K562 (cell line): ENCODE measurements around the gene G2E3. TPM values are rescaled to one million over a fixed set of nuclear protein-coding genes. Genes with fewer than 3 reads are reported as not detected.

Experiments used
- ATAC-seq: fragments of 200-7000 bp; cut with Tn5 transposase; 3 replicates; pipeline ENCODE4 v1.9.1; 2020; ENCODE audit warnings: moderate library complexity
- BruUV-seq: library from RNA; stranded (reverse); fragments of 400-500 nt; replicated peaks from 2 replicates; lab custom pipeline; 2021; lab: Mats Ljungman, UMichigan
- CTCF ChIA-PET: fragments of 300-600 bp; formaldehyde crosslinking; extraction: SDS; loops from one replicate; lab custom pipeline; 2021; ENCODE audit warnings: low intra/inter-chr PET ratio; lab: Yijun Ruan, JAX
- POLR2A ChIA-PET: fragments of 300-600, 350-650 bp; sonication (Branson Sonifier 250); formaldehyde crosslinking; extraction: SDS; loops from one replicate; lab custom pipeline; 2021; ENCODE audit warnings: antibody characterized with exemption, inconsistent platforms; lab: Yijun Ruan, JAX
- DNase-seq, 4 experiments: peaks; one replicate each; pipeline versions ENCODE4 v3.0.0 to v3.0.0-alpha.2; 2011 to 2018; ENCODE audit warnings: low spot score in 3 of 4, mixed read lengths in 3 of 4; ENCODE audit errors: extremely low read depth in 1 of 4
- FAIRE-seq: peaks from 2 replicates; lab custom pipeline; 2011; peaks lifted over from hg19 to GRCh38; lab: Jason Lieb, UNC
- H2AFZ ChIP-seq: 2 replicates; pipeline ENCODE4 v1.6.0; 2011; ENCODE audit warnings: low read depth, low read length, control low read depth, inconsistent platforms
- H3K27ac ChIP-seq: fragments of 200-600 bp; 3 replicates; pipeline ENCODE4 v1.8.0; 2011; ENCODE audit warnings: low read depth, mild to moderate bottlenecking, control low read depth, inconsistent platforms, low read length, moderate library complexity, mixed read lengths; ENCODE audit errors: extremely low read depth
- H3K27me3 ChIP-seq, 2 experiments: fragments of 300-600 bp in 1 of 2; 2 replicates in 1 of 2; 3 replicates in 1 of 2; pipeline versions ENCODE4 v1.6.0 to v1.8.0; 2011; ENCODE audit warnings: inconsistent platforms in 2 of 2, low read length in 2 of 2, mild to moderate bottlenecking in 1 of 2, mixed read lengths in 1 of 2, moderate library complexity in 1 of 2; ENCODE audit not compliant: control insufficient read depth in 2 of 2, insufficient read depth in 2 of 2
- H3K36me3 ChIP-seq: fragments of 300-600 bp; 3 replicates; pipeline ENCODE4 v1.8.0; 2011; ENCODE audit warnings: mild to moderate bottlenecking, low read length, inconsistent platforms; ENCODE audit not compliant: control insufficient read depth, insufficient read depth
- H3K4me1 ChIP-seq, 2 experiments: fragments of 200-600 bp in 1 of 2; replicated peaks in 1 of 2; 2 replicates in 1 of 2; 3 replicates in 1 of 2; pipeline versions ENCODE4 v1.5.1 to v1.8.0; 2011; ENCODE audit warnings: inconsistent platforms in 2 of 2, low read length in 2 of 2, mild to moderate bottlenecking in 1 of 2, mixed read lengths in 1 of 2, moderate library complexity in 1 of 2; ENCODE audit not compliant: control insufficient read depth in 2 of 2, insufficient read depth in 2 of 2
- H3K4me2 ChIP-seq: 2 replicates; pipeline ENCODE4 v1.6.1; 2011; ENCODE audit warnings: low read length, control low read depth, inconsistent platforms, mixed read lengths; ENCODE audit not compliant: insufficient read depth
- H3K4me3 ChIP-seq: fragments of 200-600 bp; sonication (generic), shearing (Covaris generic); 2 replicates; pipeline ENCODE4 v1.5.1; 2016; ENCODE audit warnings: control low read depth, inconsistent platforms
- H3K79me2 ChIP-seq: fragments of 200-600 bp; 3 replicates; pipeline ENCODE4 v1.8.0; 2011; ENCODE audit warnings: low read length, inconsistent platforms; ENCODE audit not compliant: control insufficient read depth, insufficient read depth
- H3K9ac ChIP-seq, 2 experiments: 2 replicates each; pipeline versions ENCODE4 v1.6.0 to v1.6.1; 2011; ENCODE audit warnings: low read depth in 2 of 2, low read length in 2 of 2, control low read depth in 1 of 2, inconsistent platforms in 1 of 2, mild to moderate bottlenecking in 1 of 2, mixed read lengths in 1 of 2; ENCODE audit not compliant: insufficient read depth in 1 of 2
- H3K9me1 ChIP-seq: one replicate; pipeline ENCODE4 v1.6.0; 2011; ENCODE audit warnings: inconsistent platforms, mild to moderate bottlenecking, low read length, moderate library complexity; ENCODE audit not compliant: control insufficient read depth, insufficient read depth
- H3K9me3 ChIP-seq: replicated peaks from 2 replicates; pipeline ENCODE4 v1.5.1; 2011; ENCODE audit warnings: low read depth, low read length, inconsistent platforms; ENCODE audit not compliant: control insufficient read depth, insufficient read depth
- H4K20me1 ChIP-seq: replicated peaks from 2 replicates; pipeline ENCODE4 v1.6.1; 2011; ENCODE audit warnings: low read length, inconsistent platforms, mixed read lengths; ENCODE audit not compliant: control insufficient read depth, insufficient read depth
- ADNP ChIP-seq: fragments of 200-800 bp; sonication (Bioruptor generic); IDR thresholded peaks from 2 replicates; pipeline ENCODE4 v1.6.1; 2016; ENCODE audit warnings: missing genetic modification characterization, missing compliant biosample characterization
- BCOR ChIP-seq: fragments of 450-650 bp; IDR thresholded peaks from 2 replicates; pipeline ENCODE4 v1.6.1; 2016
- CXXC5 ChIP-seq: fragments of 250-450 bp; sonication (Bioruptor Pico); IDR thresholded peaks from 2 replicates; pipeline ENCODE4 v1.8.0; 2022; ENCODE audit warnings: inconsistent platforms, mild to moderate bottlenecking, moderate library complexity
- HOMEZ ChIP-seq: fragments of 250-450 bp; sonication (Bioruptor Pico); IDR thresholded peaks from 2 replicates; pipeline ENCODE4 v1.4.0; 2020; ENCODE audit warnings: mild to moderate bottlenecking, moderate library complexity
- POLR3G ChIP-seq: IDR thresholded peaks from 2 replicates; pipeline ENCODE4 v1.6.1; 2011; ENCODE audit not compliant: insufficient read length, insufficient replicate concordance; ENCODE audit errors: extremely low read depth
- U2AF2 ChIP-seq: fragments of 200-400 bp; formaldehyde crosslinking; optimal IDR thresholded peaks from 2 replicates; pipeline ENCODE3; 2017; ENCODE audit warnings: low read depth, mild to moderate bottlenecking, low read length
- YY1 ChIP-seq, 3 experiments: IDR thresholded peaks; 2 replicates each; pipeline ENCODE4 v1.6.1; 2011; ENCODE audit warnings: low read length in 2 of 3, mild to moderate bottlenecking in 2 of 3, moderate library complexity in 2 of 3, borderline replicate concordance in 1 of 3, control low read depth in 1 of 3, low read depth in 1 of 3; ENCODE audit not compliant: insufficient read depth in 3 of 3, insufficient replicate concordance in 2 of 3, control insufficient read depth in 1 of 3, insufficient read length in 1 of 3; ENCODE audit errors: extremely low read depth in 1 of 3
- ZBTB1 ChIP-seq: sonication (generic); formaldehyde crosslinking; IDR thresholded peaks from 2 replicates; pipeline ENCODE4 v1.8.1; 2023; ENCODE audit warnings: missing genetic modification reagents, low read depth, mild to moderate bottlenecking, borderline replicate concordance
- ZBTB34 ChIP-seq: fragments of 250-450 bp; sonication (Bioruptor Pico); IDR thresholded peaks from 2 replicates; pipeline ENCODE4 v1.8.0; 2021; ENCODE audit warnings: mild to moderate bottlenecking, moderate library complexity
- ZNF79 ChIP-seq: fragments of 250-450 bp; sonication (Bioruptor Pico); IDR thresholded peaks from 2 replicates; pipeline ENCODE4 v1.4.0; 2020; ENCODE audit warnings: low read depth, mild to moderate bottlenecking, moderate library complexity
- WGBS: fragments of 100-300 bp; shearing (Covaris generic); methylation state at CpG from one replicate; pipeline ENCODE4 v1.1.6; 2016; ENCODE audit warnings: low coverage, mixed read lengths; ENCODE audit not compliant: insufficient coverage; ENCODE audit errors: missing lambda C conversion rate; 5-methylcytosine and 5-hydroxymethylcytosine counted together
- in situ Hi-C: fragments of 300-500 bp; cut with MboI; formaldehyde crosslinking; loops from 4 replicates; pipeline ENCODE4 v1.15.0; 2018; ENCODE audit warnings: inconsistent platforms, mixed read lengths
- intact Hi-C: fragments of 100-400 bp; cut with micrococcal nuclease; formaldehyde crosslinking; loops from 2 replicates; pipeline ENCODE4 v1.14.2; 2022
- polyA plus RNA-seq, 8 experiments: library from polyadenylated mRNA; depleted of rRNA in 4 of 8; stranded (reverse) in 5 of 8; unstranded in 3 of 8; fragments of >200 nt; fragmentation: Nextera tagmentation in 2 of 8; fragmentation: Illumina TruSeq in 1 of 8; extraction: Ambion mirVana in 2 of 8; extraction: Trizol in 1 of 8; gene quantifications; 2 replicates each; pipeline versions ENCODE4 v1.2.1 to v1.2.3, GENCODE V29; 2011 to 2014; ENCODE audit warnings: inconsistent platforms in 1 of 8, missing spikeins in 1 of 8
- total RNA-seq, 7 experiments: library from RNA; depleted of rRNA in 6 of 7; stranded (reverse); fragments of >200 nt in 6 of 7; fragmentation: Illumina TruSeq in 2 of 7; extraction: Trizol in 2 of 7; gene quantifications; 2 replicates each; pipeline versions ENCODE4 v1.2.1 to v1.2.3, GENCODE V29; 2011 to 2021; ENCODE audit warnings: low replicate concordance in 1 of 7

The G2E3 gene
- total and polyA plus RNA-seq, 9 of the 15 experiments (the other 6 are each of a cell fraction or from before 2014, with no cell fraction given), result 9.8 to 53.5 (median 24.7) TPM

- no peaks in the 10 kb centered on the region for H3K4me1 ChIP-seq
- H3K27me3 ChIP-seq, result no peaks in the 10 kb centered on the region
- WGBS, result 83% methylated on average over 1 of the region's 1 CpG
Observed at GRCh38 chr14:30632730-30633129, 73.8 kb downstream of the G2E3 start.

More at GRCh38 chr14:30632730-30633129, 73.8 kb downstream of the G2E3 start:
- Histone ChIP-seq H3K27ac (no peak overlapping the region), H3K36me3 (peaks cover 58% of the 10 kb centered on the region), H2AFZ (no peak overlapping the region), H3K4me2 (no peak overlapping the region), H3K9ac (no peak overlapping the region), H3K9me1 (no peaks in the 10 kb centered on the region), H3K4me3 (no peak overlapping the region), H4K20me1 (no peaks in the 10 kb centered on the region), H3K79me2 (peaks cover 34% of the 10 kb centered on the region), H3K9me3 (no peaks in the 10 kb centered on the region)
- TF ChIP-seq ZBTB34, result no peak
- TF ChIP-seq ZNF79, result no peak
- no peak for TF ChIP-seq POLR3G
- no peak for TF ChIP-seq YY1 (IDR thresholded peaks at IDR 0.05; ENCODE audit: borderline replicate concordance in 1 of 3, control insufficient read depth in 1 of 3, extremely low read depth in 1 of 3, insufficient read depth in 3 of 3, insufficient read length in 1 of 3, insufficient replicate concordance in 2 of 3, low read depth in 1 of 3, low read length in 2 of 3)
- no peak for TF ChIP-seq ADNP (tag)
- TF ChIP-seq CXXC5, result no peak
- no peak for TF ChIP-seq U2AF2
- TF ChIP-seq BCOR, result no peak
- no peak for TF ChIP-seq HOMEZ
- no peak for TF ChIP-seq ZBTB1
- DNase-seq (no peak), FAIRE-seq (no peak), ATAC-seq (no peak)
- ChIA-PET CTCF (no interaction called here), POLR2A (interaction anchor here (0.7 kb wide), 1 partner anchor 28 kb away, joined by 3 read pairs; no protein-coding TSS in a partner anchor)
- in situ Hi-C loops, result no loop called here
- BruUV-seq, result no TSS peak
- intact Hi-C loops, result no loop called here
